Measurements from ENCODE around the gene SLC16A6. TPM values are rescaled to one million over a fixed set of nuclear protein-coding genes. Genes with fewer than 3 reads are reported as not detected.
A peak's percentile ranks its signal among the peaks of the same experiment; 100 is the strongest.
"Not testable (repeated sequence)": the region's sequence is repeated elsewhere in the genome, so short reads cannot be mapped to it uniquely, and the experiment has no call there.

The SLC16A6 gene
- total RNA-seq, 4 donors from 2014 or later = 9.2 to 20.9 (median 17.8) TPM

DNA sequence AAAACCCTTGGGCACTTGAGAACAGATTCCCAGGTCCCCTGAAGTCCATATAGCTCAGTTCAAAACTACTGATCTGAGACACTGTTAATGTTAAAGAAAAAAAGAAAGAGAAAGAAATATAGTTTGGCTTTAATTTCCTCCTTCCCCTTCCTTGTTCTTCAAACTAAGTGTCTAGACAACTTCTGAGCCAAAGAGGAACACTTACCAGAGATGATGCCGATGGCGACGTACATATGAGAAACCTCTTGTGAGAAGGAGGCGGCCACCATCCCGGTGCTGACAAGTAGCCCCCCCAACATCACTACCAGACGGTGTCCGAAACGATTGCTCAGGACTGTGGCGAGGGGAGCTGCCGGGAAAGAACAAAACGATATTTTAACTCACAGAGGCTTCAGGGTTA, 17.2 kb downstream of the SLC16A6 start:
- TF ChIP-seq, protein P1, sequence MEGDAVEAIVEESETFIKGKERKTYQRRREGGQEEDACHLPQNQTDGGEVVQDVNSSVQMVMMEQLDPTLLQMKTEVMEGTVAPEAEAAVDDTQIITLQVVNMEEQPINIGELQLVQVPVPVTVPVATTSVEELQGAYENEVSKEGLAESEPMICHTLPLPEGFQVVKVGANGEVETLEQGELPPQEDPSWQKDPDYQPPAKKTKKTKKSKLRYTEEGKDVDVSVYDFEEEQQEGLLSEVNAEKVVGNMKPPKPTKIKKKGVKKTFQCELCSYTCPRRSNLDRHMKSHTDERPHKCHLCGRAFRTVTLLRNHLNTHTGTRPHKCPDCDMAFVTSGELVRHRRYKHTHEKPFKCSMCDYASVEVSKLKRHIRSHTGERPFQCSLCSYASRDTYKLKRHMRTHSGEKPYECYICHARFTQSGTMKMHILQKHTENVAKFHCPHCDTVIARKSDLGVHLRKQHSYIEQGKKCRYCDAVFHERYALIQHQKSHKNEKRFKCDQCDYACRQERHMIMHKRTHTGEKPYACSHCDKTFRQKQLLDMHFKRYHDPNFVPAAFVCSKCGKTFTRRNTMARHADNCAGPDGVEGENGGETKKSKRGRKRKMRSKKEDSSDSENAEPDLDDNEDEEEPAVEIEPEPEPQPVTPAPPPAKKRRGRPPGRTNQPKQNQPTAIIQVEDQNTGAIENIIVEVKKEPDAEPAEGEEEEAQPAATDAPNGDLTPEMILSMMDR (IDR thresholded peaks at IDR 0.05) = no peak
- TF ChIP-seq POLR2A (IDR thresholded peaks at IDR 0.05) = no peak
- no peak for DNase-seq
- H3K27ac ChIP-seq = no peak overlapping the region
- peaks cover 0 to 6% (median 4%) of the 10 kb centered on the region in 3 donors for H3K9me3 ChIP-seq
- H3K36me3 ChIP-seq = peaks cover 0 to 87% (median 0%) of the 10 kb centered on the region in 3 donors
- WGBS, 2 donors = 86 to 89% methylated on average over 10 to 11 of the region's 11 CpGs
- no peaks in the 10 kb centered on the region for H3K27me3 ChIP-seq
- intact Hi-C loops (cut with DNase I) = no loop called here
- no peaks in the 10 kb centered on the region for H3K4me1 ChIP-seq
- H3K4me3 ChIP-seq = no peak overlapping the region

DNA sequence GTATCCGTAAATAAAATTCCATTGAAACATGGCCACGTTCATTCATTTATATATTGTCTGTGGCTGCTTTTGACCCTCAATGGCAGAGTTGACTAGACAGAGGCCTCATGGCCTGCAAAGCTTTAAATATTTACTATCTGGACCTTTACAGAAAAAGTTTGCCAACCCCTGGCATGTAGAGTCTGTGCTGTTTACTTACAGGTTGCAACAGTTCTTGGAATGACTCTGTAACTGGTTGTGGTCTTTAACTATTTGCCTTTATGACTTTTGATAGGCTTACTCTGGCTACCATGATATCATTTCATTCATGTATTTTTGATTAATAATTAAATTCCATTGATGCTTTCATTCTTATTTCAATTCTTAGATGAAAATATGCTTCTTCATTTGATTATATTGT, 25.1 kb downstream of the SLC16A6 start:
- H3K9me3 ChIP-seq; H3K4me1 ChIP-seq; H3K27me3 ChIP-seq; intact Hi-C loops (cut with DNase I); H3K4me3 ChIP-seq; H3K27ac ChIP-seq; DNase-seq: not testable (repeated sequence)
- H3K36me3 ChIP-seq = peaks cover 0 to 24% (median 0%) of the 10 kb centered on the region in 3 donors
- WGBS, 2 donors = 78 to 94% methylated on average over 2 of the region's 2 CpGs

DNA sequence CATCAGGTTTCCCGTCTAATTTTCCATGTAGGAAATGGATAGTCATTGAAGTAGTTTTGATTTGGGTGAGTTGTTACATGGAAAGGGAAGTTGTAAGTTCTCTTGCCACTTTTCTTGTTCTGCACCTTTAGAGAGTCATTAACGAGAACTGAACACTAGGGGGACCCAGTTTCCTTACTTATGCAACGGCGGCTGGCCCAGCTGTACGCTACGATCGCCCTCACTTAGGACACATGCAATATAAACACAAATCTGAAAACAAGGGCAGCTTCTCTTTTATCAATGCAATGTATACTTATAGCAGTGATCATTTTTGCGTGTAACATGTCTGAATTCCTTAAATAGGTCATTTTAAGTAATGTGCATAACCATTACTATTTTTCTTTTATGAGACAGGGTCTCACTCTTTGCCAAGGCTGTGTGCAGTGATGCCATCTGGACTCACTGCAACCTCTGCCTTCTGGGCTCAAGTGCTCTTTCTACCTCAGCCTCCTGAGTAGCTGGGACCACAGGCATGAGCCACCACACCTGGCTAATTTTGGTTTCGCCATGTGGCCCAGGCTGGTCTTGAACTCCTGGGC, 27.7 kb downstream of the SLC16A6 start:
- Histone ChIP-seq H3K27ac (peak overlapping the region in 1 of 4 donors; percentile 11), H3K36me3 (peaks cover 0 to 11% (median 0%) of the 10 kb centered on the region in 3 donors), H3K4me1 (peaks cover 5 to 30% (median 8%) of the 10 kb centered on the region in 3 donors)
- TF ChIP-seq, protein P1 (IDR thresholded peaks at IDR 0.05) = peak; percentile 26 to 72 (median 48)
- 11 to 13% methylated on average over 9 of the region's 9 CpGs for WGBS, 2 donors
- not testable (repeated sequence) for H3K27me3 ChIP-seq, DNase-seq, H3K4me3 ChIP-seq, H3K9me3 ChIP-seq
- intact Hi-C loops (cut with DNase I) = loop anchor here (5.0 kb wide), 1 partner anchor 169 kb away; no protein-coding TSS in a partner anchor

DNA sequence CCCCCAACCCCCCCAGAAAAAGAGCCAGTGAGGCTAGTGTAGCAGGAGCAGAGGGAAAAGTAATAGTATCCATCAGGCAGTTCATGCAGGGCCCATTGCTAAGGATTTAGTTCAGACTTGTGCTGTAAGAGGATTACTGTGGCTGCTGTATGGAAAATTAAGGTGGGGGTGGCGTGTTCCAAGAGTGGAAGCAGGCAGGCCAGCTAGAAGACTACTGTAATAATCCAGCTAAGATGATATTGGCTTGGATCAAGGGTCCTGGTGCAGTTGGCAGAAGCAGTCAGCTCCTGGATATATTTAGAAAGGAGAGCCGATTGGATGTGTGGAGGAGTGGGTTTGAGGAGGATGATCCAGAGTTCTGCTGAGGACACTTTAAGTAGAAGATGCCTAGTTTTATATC, 28.5 kb downstream of the SLC16A6 start:
- peaks cover 0 to 12% (median 0%) of the 10 kb centered on the region in 3 donors for H3K36me3 ChIP-seq
- intact Hi-C loops (cut with DNase I) = loop anchor here (5.0 kb wide), 1 partner anchor 170 kb away; no protein-coding TSS in a partner anchor
- not testable (repeated sequence) for DNase-seq, H3K4me3 ChIP-seq, H3K9me3 ChIP-seq, H3K27ac ChIP-seq, H3K27me3 ChIP-seq
- peaks cover 5 to 32% (median 8%) of the 10 kb centered on the region in 3 donors for H3K4me1 ChIP-seq
- 55 to 57% methylated on average over 2 of the region's 2 CpGs for WGBS, 2 donors

DNA sequence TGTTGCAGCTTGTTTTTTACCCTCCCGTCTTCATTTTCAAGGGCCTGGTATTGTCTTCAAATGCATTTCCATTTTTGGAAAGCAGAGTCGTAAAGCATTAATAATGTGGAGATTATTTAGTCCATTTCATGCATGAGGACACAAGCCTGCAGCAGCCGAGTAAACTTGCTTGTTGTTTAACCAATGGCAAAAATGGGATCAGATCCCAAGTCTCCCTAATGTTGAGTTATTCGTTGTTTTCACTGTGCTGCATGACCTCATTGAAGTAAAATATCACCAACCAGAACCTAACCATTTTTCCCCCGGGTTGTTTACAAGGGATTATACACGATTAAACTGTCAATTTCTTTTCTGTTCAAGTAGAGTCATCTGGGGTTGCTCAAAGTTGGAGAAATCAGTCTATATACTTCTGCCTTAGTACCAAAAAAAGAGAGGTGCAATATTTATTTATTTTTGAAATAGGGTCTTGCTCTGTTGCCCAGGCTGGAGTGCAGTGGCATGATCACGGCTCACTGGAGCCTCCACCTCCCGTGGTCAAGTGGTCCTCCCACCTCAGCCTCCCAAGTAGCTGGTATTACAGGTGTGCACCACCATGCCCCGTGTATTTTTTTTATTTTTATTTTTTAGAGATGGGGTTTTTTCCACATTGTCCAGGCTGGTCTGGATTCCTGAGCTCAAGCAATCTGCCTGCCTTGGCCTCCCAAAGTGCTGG, 30.7 kb downstream of the SLC16A6 start:
- Histone ChIP-seq H3K27me3 (no peaks in the 10 kb centered on the region), H3K9me3 (no peaks in the 10 kb centered on the region), H3K27ac (peak overlapping the region in 2 of 4 donors; percentile 74), H3K36me3 (peaks cover 0 to 30% (median 0%) of the 10 kb centered on the region in 3 donors), H3K4me1 (peaks cover 5 to 35% (median 8%) of the 10 kb centered on the region in 3 donors), H3K4me3 (no peak overlapping the region)
- intact Hi-C loops (cut with DNase I) = loop anchor here (5.0 kb wide), 1 partner anchor 172 kb away; no protein-coding TSS in a partner anchor
- 55 to 59% methylated on average over 8 to 9 of the region's 9 CpGs for WGBS, 2 donors
- DNase-seq = no peak
- no peak for TF ChIP-seq POLR2A (IDR thresholded peaks at IDR 0.05)
- TF ChIP-seq, protein P1 (IDR thresholded peaks at IDR 0.05) = no peak

DNA sequence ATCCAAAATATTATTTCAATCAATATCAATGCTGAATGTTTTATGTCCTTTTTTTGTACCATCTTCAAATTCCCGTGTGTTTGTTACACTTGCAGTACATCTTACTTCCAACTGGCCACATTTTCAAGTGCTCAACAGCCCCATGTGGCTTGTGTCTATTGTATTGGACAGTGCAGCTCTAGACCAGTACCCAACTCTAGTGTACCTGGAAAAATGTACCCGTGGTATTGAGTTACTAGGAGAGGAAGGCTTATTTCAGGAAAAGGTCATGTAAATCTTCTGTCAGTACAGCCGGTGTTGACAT, 31.3 kb downstream of the SLC16A6 start:
- peak overlapping the region in 1 of 4 donors; percentile 41 for H3K4me3 ChIP-seq
- 20 to 35% methylated on average over 2 to 3 of the region's 3 CpGs for WGBS, 2 donors
- H3K27ac ChIP-seq = peak overlapping the region in 2 of 4 donors; percentile 74

DNA sequence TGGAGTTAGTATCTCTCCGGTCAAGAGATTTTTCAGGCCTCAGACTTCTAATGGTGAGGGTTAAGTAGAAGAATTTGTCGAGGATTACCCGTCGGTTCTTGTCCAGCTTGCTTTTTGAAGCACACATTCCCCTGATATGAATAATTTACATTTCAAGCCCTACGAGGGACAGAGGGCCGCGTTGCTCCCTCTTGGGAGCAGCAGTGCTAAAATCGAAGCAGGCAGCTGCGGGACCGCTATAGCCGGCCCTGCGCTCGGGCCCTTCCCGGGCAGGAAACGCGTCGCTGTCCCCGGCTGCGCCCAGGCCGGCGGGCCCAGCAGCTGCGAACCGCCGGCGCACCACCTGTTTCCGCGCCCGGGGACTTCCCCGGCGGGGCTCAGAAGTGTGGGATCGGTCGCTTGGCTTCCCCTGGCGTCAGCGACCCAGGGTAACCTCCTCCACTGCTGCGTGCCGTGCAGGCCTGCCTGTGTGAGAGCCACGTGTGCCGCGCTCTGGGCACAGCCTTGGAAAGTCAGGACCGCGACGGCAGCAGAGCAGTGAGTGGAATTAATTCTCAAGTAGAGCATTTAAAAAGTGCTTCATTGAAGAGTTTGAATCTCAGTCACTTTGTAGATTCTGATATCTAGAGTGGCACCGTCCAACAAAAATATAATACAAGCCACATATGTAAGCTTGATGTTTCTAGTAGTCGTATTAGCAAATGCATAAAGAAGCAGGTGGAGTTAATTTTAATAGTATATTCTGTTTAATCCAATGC, 31.9 kb downstream of the SLC16A6 start:
- Histone ChIP-seq H3K27ac (peak overlapping the region in 3 of 4 donors; percentile 63 to 74 (median 74)), H3K4me1 (peaks cover 5 to 35% (median 8%) of the 10 kb centered on the region in 3 donors), H3K4me3 (peak overlapping the region in 3 of 4 donors; percentile 10 to 41 (median 24)), H3K36me3 (peaks cover 0 to 35% (median 0%) of the 10 kb centered on the region in 3 donors)
- H3K9me3 ChIP-seq; DNase-seq; intact Hi-C loops (cut with DNase I); H3K27me3 ChIP-seq: not testable (repeated sequence)
- 13 to 32% methylated on average over 8 to 21 of the region's 44 CpGs for WGBS, 2 donors

More for the DNA sequence above, 31.3 kb downstream of the SLC16A6 start:
- DNase-seq; intact Hi-C loops (cut with DNase I); H3K27me3 ChIP-seq; H3K9me3 ChIP-seq: not testable (repeated sequence)
- H3K36me3 ChIP-seq = peaks cover 0 to 30% (median 0%) of the 10 kb centered on the region in 3 donors
- H3K4me1 ChIP-seq = peaks cover 5 to 35% (median 8%) of the 10 kb centered on the region in 3 donors

Measured in esophagus squamous epithelium (tissue), 5 donors.